ENCODE results near the gene OR8J3.

GRCh38 chr11:56140151-56140661 lies at the start of gene OR8J3:
- TF ChIP-seq, protein P1, sequence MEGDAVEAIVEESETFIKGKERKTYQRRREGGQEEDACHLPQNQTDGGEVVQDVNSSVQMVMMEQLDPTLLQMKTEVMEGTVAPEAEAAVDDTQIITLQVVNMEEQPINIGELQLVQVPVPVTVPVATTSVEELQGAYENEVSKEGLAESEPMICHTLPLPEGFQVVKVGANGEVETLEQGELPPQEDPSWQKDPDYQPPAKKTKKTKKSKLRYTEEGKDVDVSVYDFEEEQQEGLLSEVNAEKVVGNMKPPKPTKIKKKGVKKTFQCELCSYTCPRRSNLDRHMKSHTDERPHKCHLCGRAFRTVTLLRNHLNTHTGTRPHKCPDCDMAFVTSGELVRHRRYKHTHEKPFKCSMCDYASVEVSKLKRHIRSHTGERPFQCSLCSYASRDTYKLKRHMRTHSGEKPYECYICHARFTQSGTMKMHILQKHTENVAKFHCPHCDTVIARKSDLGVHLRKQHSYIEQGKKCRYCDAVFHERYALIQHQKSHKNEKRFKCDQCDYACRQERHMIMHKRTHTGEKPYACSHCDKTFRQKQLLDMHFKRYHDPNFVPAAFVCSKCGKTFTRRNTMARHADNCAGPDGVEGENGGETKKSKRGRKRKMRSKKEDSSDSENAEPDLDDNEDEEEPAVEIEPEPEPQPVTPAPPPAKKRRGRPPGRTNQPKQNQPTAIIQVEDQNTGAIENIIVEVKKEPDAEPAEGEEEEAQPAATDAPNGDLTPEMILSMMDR (IDR thresholded peaks at IDR 0.05; ENCODE audit: insufficient read depth, low read length), result no peak
- TF ChIP-seq SPI1 (IDR thresholded peaks at IDR 0.05; ENCODE audit: borderline replicate concordance, low read depth) (no peak), POLR2AphosphoS5 (IDR thresholded peaks at IDR 0.05; ENCODE audit: low read depth) (no peak)
